ENCODE measurements around the gene GASK1A.
A peak's percentile ranks its signal among the peaks of the same experiment; 100 is the strongest.

Gene GASK1A

DNA sequence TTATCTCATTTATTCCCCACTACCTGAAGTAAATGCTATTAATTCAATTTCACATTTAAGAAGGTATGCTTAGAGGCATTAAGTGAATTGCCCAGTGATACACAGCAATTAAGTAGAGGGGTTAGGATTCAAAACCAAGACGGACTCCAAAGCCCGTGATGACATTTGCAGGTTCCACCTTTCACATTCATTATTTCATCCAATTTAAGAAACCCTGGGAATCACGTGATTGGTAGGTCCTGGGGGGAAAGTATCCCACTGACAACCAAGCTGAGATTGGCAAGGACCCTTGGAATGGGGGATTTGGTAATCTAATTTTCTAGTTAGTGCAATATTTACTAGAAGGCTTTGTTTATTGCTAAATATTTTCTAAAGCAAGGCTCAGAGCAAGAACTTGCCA lies 124.9 kb downstream of the GASK1A start:
- peaks cover 12% of the 10 kb centered on the region for H3K4me1 ChIP-seq
- H3K27ac ChIP-seq = no peak overlapping the region
- no peak overlapping the region for H3K4me2 ChIP-seq (ENCODE audit: low read length)
- H3K36me3 ChIP-seq (ENCODE audit: control insufficient read depth, insufficient read depth, low read length) = no peaks in the 10 kb centered on the region
- no peak overlapping the region for H3K9ac ChIP-seq
- TF ChIP-seq, protein P1, sequence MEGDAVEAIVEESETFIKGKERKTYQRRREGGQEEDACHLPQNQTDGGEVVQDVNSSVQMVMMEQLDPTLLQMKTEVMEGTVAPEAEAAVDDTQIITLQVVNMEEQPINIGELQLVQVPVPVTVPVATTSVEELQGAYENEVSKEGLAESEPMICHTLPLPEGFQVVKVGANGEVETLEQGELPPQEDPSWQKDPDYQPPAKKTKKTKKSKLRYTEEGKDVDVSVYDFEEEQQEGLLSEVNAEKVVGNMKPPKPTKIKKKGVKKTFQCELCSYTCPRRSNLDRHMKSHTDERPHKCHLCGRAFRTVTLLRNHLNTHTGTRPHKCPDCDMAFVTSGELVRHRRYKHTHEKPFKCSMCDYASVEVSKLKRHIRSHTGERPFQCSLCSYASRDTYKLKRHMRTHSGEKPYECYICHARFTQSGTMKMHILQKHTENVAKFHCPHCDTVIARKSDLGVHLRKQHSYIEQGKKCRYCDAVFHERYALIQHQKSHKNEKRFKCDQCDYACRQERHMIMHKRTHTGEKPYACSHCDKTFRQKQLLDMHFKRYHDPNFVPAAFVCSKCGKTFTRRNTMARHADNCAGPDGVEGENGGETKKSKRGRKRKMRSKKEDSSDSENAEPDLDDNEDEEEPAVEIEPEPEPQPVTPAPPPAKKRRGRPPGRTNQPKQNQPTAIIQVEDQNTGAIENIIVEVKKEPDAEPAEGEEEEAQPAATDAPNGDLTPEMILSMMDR (IDR thresholded peaks at IDR 0.05) = no peak
- H3K79me2 ChIP-seq = peaks cover 36% of the 10 kb centered on the region
- H3K9me3 ChIP-seq (ENCODE audit: control insufficient read depth, low read length) = no peaks in the 10 kb centered on the region
- no peak overlapping the region for H3K4me3 ChIP-seq (ENCODE audit: low read depth, low read length)
- no peaks in the 10 kb centered on the region for H3K27me3 ChIP-seq (ENCODE audit: control insufficient read depth, insufficient read depth, low read length)
- H2AFZ ChIP-seq = no peak overlapping the region

DNA sequence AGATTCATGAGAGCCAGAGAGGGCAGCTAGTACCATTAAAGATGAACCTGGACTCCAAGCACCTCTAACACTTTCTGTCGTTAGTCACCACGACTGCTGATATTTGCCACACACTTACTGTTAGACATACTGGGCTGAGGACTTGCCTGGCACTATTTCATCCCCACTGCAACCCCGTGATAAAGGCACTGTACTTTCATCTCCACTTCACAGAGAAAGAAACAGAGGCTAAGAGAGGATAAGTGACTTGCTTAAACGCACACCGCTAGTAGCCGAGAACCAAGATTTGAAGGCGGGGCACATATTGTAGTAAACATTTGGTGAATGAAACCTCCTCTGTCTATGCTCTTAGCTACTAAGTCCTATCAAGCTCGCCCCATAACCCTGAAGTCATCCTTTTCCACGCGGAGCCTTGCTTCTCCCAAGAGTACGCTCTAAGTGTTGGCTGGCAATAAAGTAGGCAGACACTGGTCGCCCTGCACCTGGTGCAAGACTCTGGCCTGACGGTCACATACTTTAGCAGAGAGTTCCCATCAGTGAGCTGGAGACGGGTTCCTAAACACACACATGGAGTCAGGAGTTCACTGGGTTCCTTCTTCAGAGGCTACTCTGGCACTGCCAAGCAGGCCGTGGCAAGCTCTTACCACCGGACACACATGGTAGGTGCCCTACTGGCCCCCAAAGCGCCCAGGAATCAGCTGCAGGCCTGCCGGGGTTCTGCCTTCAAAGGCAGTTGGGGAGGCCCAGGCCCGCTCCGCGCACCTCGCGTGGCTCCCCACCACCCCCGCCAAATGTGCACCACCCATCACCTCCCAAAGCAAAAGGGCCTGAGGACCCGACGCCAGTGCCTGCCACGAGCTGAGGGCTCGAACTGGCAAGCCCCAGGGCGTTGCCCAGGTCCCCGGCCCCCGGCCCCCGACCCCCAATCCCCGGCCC lies 125.8 kb downstream of the GASK1A start:
- H2AFZ ChIP-seq = peak overlapping the region; percentile 65
- H3K9ac ChIP-seq = no peak overlapping the region
- TF ChIP-seq, protein P1 (IDR thresholded peaks at IDR 0.05) = no peak
- no peak overlapping the region for H3K27ac ChIP-seq
- no peaks in the 10 kb centered on the region for H3K27me3 ChIP-seq (ENCODE audit: control insufficient read depth, insufficient read depth, low read length)
- peak overlapping the region; percentile 74 for H3K4me2 ChIP-seq (ENCODE audit: low read length)
- H3K4me3 ChIP-seq (ENCODE audit: low read depth, low read length) = peak overlapping the region; percentile 57
- H3K9me3 ChIP-seq (ENCODE audit: control insufficient read depth, low read length) = no peaks in the 10 kb centered on the region
- no peaks in the 10 kb centered on the region for H3K36me3 ChIP-seq (ENCODE audit: control insufficient read depth, insufficient read depth, low read length)
- peaks cover 36% of the 10 kb centered on the region for H3K79me2 ChIP-seq
- H3K4me1 ChIP-seq = peaks cover 12% of the 10 kb centered on the region

DNA sequence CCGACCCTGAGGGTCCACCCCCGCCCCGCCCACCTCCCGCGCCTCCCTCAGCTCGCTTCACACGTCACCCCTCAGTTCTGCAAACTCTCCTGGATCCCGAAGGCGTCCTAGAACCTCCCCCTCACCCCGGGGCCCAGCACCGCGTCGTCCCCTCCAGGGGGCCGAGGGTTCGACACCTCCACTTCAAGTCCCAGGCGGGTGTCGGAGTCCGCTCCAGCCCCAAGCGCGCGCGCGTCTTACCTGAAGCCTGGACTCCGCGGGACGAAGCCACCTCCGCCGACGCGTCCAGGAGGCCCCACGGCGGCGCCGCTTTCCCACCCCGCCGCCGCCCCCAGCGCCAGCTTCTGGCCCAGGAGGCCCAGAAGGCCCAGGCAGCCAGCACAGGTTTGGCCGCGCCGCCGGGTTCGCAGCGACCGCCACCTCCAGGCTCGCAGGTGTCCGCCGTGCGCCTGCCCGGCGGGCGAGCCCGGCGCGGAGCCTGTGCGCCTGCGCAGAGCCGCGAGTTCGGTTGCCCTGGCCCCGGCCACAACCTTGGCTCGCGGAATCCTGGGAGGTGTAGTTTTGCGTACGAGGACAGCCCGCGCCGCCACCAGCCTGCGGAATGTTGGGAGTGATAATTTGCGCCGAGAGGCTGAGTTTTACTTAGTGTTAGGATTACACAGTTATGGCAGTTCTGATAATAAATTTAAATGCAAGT lies 126.6 kb downstream of the GASK1A start, which contains the start of gene POMGNT2:
Gene POMGNT2, minus strand, starts transcription at position 484 of the 697 bp plus-strand sequence. CDS start 24,648 bp downstream, outside the sequence.
- Histone ChIP-seq H2AFZ (peak within 1 kb of the TSS; percentile 98), H3K4me2 (ENCODE audit: low read length) (peak within 1 kb of the TSS; percentile 84), H3K9me3 (ENCODE audit: control insufficient read depth, low read length) (no peaks in the 10 kb centered on the region), H3K27me3 (ENCODE audit: control insufficient read depth, insufficient read depth, low read length) (no peaks in the 10 kb centered on the region), H3K27ac (no peak within 1 kb of the TSS), H3K36me3 (ENCODE audit: control insufficient read depth, insufficient read depth, low read length) (no peaks in the 10 kb centered on the region), H3K4me1 (peaks cover 12% of the 10 kb centered on the region), H3K4me3 (ENCODE audit: low read depth, low read length) (peak within 1 kb of the TSS; percentile 82), H3K9ac (peak within 1 kb of the TSS; percentile 89), H3K79me2 (peaks cover 36% of the 10 kb centered on the region)
- TF ChIP-seq, protein P1 (IDR thresholded peaks at IDR 0.05) = no peak

DNA sequence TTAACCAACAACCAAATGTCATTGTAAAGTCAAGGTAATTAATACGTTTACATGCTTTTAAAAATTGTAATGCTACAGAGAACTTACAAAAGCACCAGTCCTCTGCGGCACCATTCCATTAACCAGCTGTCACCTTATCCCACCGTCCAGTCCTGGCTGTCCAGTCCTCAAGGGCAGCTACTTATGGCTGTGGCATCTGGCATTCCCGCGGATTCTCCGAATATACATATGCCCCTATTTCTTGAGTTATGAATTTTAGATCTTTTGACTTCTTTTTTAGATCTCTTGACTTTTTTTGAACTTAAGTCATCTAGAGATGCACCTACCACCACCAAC lies 127.2 kb downstream of the GASK1A start:
- H3K27me3 ChIP-seq (ENCODE audit: control insufficient read depth, insufficient read depth, low read length) = no peaks in the 10 kb centered on the region
- H3K79me2 ChIP-seq = peaks cover 36% of the 10 kb centered on the region
- H3K9ac ChIP-seq = no peak overlapping the region
- H2AFZ ChIP-seq = peak overlapping the region; percentile 98
- no peaks in the 10 kb centered on the region for H3K36me3 ChIP-seq (ENCODE audit: control insufficient read depth, insufficient read depth, low read length)
- H3K4me3 ChIP-seq (ENCODE audit: low read depth, low read length) = peak overlapping the region; percentile 13
- TF ChIP-seq, protein P1 (IDR thresholded peaks at IDR 0.05) = no peak
- H3K27ac ChIP-seq = no peak overlapping the region
- peaks cover 12% of the 10 kb centered on the region for H3K4me1 ChIP-seq
- H3K9me3 ChIP-seq (ENCODE audit: control insufficient read depth, low read length) = no peaks in the 10 kb centered on the region
- peak overlapping the region; percentile 84 for H3K4me2 ChIP-seq (ENCODE audit: low read length)

Measured in parathyroid adenoma (tissue), 2 donors.